ENCODE data around the gene CPA1.

CPA1 gene

DNA sequence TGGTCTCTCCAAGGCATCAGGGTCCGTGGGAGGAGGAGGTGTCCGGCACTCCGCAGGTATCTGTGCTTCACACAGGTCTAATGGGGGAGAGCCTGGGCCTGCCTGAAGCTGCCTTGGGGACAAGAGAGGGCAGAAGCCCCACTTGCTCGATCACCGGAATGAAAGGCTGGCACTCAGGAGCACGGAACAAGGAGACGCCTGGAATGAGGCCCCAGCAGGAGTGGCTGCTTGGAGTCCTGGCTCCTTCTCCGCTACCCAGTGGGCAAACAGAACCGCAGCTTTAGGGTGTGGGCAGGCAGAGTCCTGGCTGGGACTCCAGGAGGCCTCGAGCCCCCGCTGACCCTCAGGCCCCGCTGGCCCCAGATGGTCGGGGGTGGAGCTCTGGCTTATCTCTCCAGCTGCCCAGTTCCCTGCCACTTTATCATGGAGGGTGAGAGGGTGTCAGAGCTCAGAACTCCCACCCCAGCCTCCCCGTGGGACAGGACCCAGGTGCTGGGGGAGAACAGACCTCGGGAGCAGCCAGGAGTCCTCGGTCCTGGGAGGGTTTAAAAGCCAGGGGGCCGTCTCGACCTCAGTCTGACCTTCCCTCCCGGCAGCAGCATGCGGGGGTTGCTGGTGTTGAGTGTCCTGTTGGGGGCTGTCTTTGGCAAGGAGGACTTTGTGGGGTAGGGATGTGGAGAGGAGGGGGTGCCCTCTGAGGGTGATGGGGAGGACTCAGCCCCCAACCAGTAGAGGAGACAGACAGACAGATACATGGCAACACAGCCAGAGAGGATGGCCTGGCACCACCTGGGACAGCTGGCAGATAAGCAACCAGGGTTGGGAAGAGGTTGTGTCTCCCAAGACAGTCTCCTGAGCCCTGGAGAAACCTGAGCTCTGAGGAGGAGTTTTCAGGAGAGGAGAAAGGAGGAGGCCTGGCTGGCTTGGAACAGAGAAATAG, at the start of gene CPA1:
CPA1 (plus strand) TSS at position 574 of the 940 bp plus-strand sequence; CDS start at position 601, 27 bp downstream.
- DNase-seq (ENCODE audit: insufficient read length, low spot score), result no peak
- TF ChIP-seq, protein P1, sequence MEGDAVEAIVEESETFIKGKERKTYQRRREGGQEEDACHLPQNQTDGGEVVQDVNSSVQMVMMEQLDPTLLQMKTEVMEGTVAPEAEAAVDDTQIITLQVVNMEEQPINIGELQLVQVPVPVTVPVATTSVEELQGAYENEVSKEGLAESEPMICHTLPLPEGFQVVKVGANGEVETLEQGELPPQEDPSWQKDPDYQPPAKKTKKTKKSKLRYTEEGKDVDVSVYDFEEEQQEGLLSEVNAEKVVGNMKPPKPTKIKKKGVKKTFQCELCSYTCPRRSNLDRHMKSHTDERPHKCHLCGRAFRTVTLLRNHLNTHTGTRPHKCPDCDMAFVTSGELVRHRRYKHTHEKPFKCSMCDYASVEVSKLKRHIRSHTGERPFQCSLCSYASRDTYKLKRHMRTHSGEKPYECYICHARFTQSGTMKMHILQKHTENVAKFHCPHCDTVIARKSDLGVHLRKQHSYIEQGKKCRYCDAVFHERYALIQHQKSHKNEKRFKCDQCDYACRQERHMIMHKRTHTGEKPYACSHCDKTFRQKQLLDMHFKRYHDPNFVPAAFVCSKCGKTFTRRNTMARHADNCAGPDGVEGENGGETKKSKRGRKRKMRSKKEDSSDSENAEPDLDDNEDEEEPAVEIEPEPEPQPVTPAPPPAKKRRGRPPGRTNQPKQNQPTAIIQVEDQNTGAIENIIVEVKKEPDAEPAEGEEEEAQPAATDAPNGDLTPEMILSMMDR (IDR thresholded peaks at IDR 0.05; ENCODE audit: insufficient read depth, missing control alignments), result no peak
- FAIRE-seq, result no peak

DNA sequence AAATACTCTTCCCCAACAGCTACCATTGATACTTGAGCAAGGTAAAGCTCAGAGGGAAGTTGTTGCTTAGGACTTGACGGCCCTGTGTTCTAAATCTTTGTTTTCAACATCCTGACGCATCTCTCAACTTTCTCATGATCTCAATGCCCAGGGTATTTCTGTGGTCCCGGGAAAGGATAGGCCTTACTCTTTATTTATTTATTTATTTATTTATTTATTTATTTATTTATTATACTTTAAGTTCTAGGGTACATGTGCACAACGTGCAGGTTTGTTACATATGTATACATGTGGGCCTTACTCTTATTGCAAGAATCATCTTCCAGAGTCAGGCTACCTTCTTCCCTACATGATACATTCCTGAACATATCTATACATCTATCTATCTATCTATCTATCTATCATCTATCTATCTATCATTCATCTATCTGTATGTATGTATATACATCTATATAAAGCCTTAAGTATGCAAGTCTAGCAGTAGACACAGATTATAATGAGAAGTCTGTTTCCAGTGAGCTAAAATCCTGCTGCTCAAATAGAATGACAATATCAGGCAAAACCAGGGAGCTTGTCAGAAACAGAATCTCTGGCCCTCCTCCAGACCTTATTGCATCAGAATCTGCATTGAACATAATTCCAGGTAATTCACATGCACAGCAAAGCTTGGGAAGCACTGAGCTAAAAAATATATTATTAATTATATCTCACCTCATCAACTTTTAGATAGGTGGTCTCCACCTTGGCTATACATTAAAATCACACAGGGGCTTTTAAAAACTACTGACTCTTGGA, 47.8 kb upstream of the CPA1 start:
- no peak for FAIRE-seq
- TF ChIP-seq, protein P1 (IDR thresholded peaks at IDR 0.05; ENCODE audit: insufficient read depth, missing control alignments), result no peak
- DNase-seq (ENCODE audit: insufficient read length, low spot score), result no peak

DNA sequence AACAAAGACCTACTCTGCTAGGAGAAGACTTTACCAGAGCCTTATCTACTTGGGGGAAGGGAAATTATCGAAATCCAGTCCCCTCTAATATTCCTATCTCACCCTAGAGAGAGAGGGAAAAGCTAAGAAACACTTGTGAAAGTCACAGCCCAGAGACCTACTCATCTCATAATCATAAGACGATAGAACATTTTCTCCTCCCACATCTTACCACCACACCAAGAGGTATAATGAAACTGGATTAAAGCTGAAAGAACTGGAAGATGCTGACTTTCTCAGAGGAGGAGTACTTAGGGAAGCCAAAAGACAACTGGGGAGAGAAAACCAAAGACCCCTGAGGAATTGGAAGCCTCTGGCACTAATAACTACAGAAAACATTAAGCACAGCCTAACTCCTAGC, 46.5 kb upstream of the CPA1 start:
- TF ChIP-seq, protein P1 (IDR thresholded peaks at IDR 0.05; ENCODE audit: insufficient read depth, missing control alignments), result no peak
- DNase-seq (ENCODE audit: insufficient read length, low spot score) (no peak), FAIRE-seq (no peak)

DNA sequence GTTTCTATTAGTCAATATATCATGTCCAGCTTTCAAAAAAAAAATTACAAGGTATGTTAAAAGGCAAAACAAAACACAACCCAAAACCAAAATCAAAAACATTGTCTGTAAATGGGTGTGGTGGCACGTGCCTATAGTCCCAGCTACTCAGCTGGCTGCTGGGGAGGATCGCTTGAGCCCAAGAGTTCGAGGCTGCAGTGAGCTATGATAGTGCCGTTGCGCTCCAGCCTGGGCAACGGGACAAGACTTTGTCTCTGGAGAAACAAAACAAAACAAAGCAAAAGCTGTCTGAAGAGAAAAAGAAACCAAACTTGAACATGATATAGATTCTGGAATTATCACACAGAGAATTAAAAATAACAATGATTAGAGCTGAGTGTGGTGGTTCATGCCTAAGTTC, 46.0 kb upstream of the CPA1 start:
- FAIRE-seq (no peak), DNase-seq (ENCODE audit: insufficient read length, low spot score) (no peak)
- TF ChIP-seq, protein P1 (IDR thresholded peaks at IDR 0.05; ENCODE audit: insufficient read depth, missing control alignments), result no peak

DNA sequence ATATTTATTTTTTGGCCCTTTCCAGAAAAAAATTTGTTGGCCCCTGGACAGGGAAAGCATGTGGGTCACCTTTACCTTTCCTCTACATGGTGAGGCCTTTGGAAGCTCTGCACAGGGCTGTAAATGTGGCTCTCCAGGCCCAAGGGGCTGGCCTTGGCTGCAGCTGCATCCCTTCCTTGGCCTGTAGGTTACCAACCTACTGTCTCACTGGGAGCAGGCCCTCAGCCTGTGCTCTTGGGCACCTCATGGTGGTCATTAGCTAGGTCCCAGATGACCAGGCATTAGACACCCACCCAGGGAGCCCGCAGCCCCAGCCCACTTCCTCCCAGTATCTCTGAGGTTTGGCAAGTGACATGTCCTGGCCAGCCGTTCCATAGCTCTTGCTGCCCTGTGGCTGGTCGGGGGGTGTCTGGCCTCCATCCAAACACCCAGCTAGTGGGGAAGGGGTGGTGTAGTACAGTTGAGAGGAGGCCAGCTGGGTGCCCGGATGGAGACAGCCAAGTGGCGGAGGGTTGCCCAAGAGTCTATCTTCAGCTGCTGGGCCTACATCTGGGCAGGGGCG, 42.8 kb upstream of the CPA1 start:
- FAIRE-seq (no peak), DNase-seq (ENCODE audit: insufficient read length, low spot score) (no peak)
- TF ChIP-seq, protein P1 (IDR thresholded peaks at IDR 0.05; ENCODE audit: insufficient read depth, missing control alignments), result no peak

DNA sequence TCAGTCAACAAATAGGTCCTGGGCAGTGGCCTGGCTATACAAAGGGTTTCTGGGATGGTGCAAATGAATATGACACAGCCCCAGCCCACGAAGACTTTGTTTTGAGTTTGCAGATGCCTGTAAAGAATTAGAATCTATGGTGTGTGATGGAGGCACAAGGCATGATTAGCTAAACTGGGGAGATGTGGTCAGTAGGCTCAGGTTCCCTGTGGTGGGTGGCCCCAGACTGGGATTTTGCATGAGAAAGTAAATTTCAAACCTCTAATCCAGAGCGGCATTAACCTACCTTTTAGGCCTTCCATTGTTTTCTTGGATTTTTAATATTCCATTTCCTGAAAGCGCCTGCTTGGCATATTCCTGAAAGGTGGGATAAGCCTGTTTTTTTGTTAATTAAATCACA, 42.1 kb upstream of the CPA1 start:
- DNase-seq (ENCODE audit: insufficient read length, low spot score) (no peak), FAIRE-seq (no peak)
- TF ChIP-seq, protein P1 (IDR thresholded peaks at IDR 0.05; ENCODE audit: insufficient read depth, missing control alignments), result no peak

Measured in D721Med (cell line).